Mesenchymal stem cell (in vitro differentiated cells and primary cell): ENCODE results near the gene ZNF346.
A peak's percentile ranks its signal among the peaks of the same experiment; 100 is the strongest.
"Not testable (repeated sequence)": the region's sequence is repeated elsewhere in the genome, so short reads cannot be mapped to it uniquely, and the experiment has no call there.

Experiments used
- DNase-seq: peaks from one replicate; pipeline ENCODE4 v3.0.0-alpha.2; 2013
- H2AFZ ChIP-seq: one replicate; pipeline ENCODE4 v1.6.1; 2013; ENCODE audit warnings: low read depth, mild to moderate bottlenecking, control low read depth, inconsistent platforms, low read length, moderate library complexity
- H2AK5ac ChIP-seq: 2 replicates; pipeline ENCODE4 v1.6.1; 2013; ENCODE audit warnings: low read length, moderate library complexity, mild to moderate bottlenecking, inconsistent platforms; ENCODE audit not compliant: severe bottlenecking
- H2BK120ac ChIP-seq: one replicate; pipeline ENCODE4 v1.6.1; 2013; ENCODE audit warnings: low read depth, mild to moderate bottlenecking, inconsistent platforms, low read length, moderate library complexity
- H2BK12ac ChIP-seq, 2 experiments: one replicate each; pipeline ENCODE4 v1.6.1; 2013; ENCODE audit warnings: inconsistent platforms in 2 of 2, low read length in 2 of 2, mild to moderate bottlenecking in 2 of 2, moderate library complexity in 2 of 2, control low read depth in 1 of 2
- H2BK15ac ChIP-seq: one replicate; pipeline ENCODE4 v1.6.1; 2013; ENCODE audit warnings: mild to moderate bottlenecking, low read depth, inconsistent platforms; ENCODE audit not compliant: poor library complexity, severe bottlenecking
- H2BK5ac ChIP-seq: 2 replicates; pipeline ENCODE4 v1.6.1; 2013; ENCODE audit warnings: low read depth, mild to moderate bottlenecking, low read length, control low read depth, inconsistent platforms; ENCODE audit not compliant: poor library complexity, severe bottlenecking
- H3K14ac ChIP-seq, 2 experiments: one replicate each; pipeline ENCODE4 v1.6.1; 2013; ENCODE audit warnings: inconsistent platforms in 2 of 2, low read length in 2 of 2, control low read depth in 1 of 2, mild to moderate bottlenecking in 1 of 2, moderate library complexity in 1 of 2
- H3K18ac ChIP-seq, 2 experiments: one replicate each; pipeline ENCODE4 v1.6.1; 2013; ENCODE audit warnings: inconsistent platforms in 2 of 2, low read length in 2 of 2, control low read depth in 1 of 2, low read depth in 1 of 2, mild to moderate bottlenecking in 1 of 2
- H3K23ac ChIP-seq, 2 experiments: one replicate each; pipeline ENCODE4 v1.6.1; 2013; ENCODE audit warnings: inconsistent platforms in 2 of 2, low read length in 2 of 2, mild to moderate bottlenecking in 2 of 2, moderate library complexity in 2 of 2, control low read depth in 1 of 2
- H3K27ac ChIP-seq: 2 replicates; pipeline ENCODE4 v1.5.1; 2013; ENCODE audit warnings: mild to moderate bottlenecking, moderate library complexity, low read length, control low read depth, inconsistent platforms; ENCODE audit not compliant: poor library complexity, severe bottlenecking
- H3K27me3 ChIP-seq, 2 experiments: 2 replicates each; pipeline versions ENCODE4 v1.6.1 to v1.7.0; 2013; ENCODE audit warnings: low read length in 2 of 2, mild to moderate bottlenecking in 2 of 2, moderate library complexity in 2 of 2, control low read depth in 1 of 2, inconsistent platforms in 1 of 2; ENCODE audit not compliant: control insufficient read depth in 1 of 2, insufficient read depth in 1 of 2
- H3K36me3 ChIP-seq, 2 experiments: 2 replicates each; pipeline versions ENCODE4 v1.6.1 to v1.7.0; 2013; ENCODE audit warnings: low read length in 2 of 2, control low read depth in 1 of 2, inconsistent platforms in 1 of 2, low read depth in 1 of 2, mild to moderate bottlenecking in 1 of 2; ENCODE audit not compliant: insufficient read depth in 2 of 2, control insufficient read depth in 1 of 2
- H3K4ac ChIP-seq, 2 experiments: one replicate each; pipeline ENCODE4 v1.6.1; 2013; ENCODE audit warnings: inconsistent platforms in 2 of 2, low read length in 2 of 2, mild to moderate bottlenecking in 2 of 2, moderate library complexity in 2 of 2, control low read depth in 1 of 2, low read depth in 1 of 2
- H3K4me1 ChIP-seq: 2 replicates; pipeline ENCODE4 v1.6.1; 2013; ENCODE audit warnings: low read depth, low read length, control low read depth; ENCODE audit not compliant: control insufficient read depth, insufficient read depth
- H3K4me2 ChIP-seq: 2 replicates; pipeline ENCODE4 v1.6.1; 2013; ENCODE audit warnings: low read length, mild to moderate bottlenecking, inconsistent platforms; ENCODE audit not compliant: poor library complexity, severe bottlenecking
- H3K4me3 ChIP-seq, 2 experiments: 2 replicates each; pipeline versions ENCODE4 v1.5.1 to v1.7.0; 2013; ENCODE audit warnings: low read length in 2 of 2, mild to moderate bottlenecking in 2 of 2, control low read depth in 1 of 2, low read depth in 1 of 2; ENCODE audit not compliant: insufficient read depth in 1 of 2
- H3K79me1 ChIP-seq: replicated peaks from 2 replicates; pipeline ENCODE4 v1.6.1; 2013; ENCODE audit warnings: mild to moderate bottlenecking, control low read depth, low read length, inconsistent platforms; ENCODE audit not compliant: poor library complexity, severe bottlenecking
- H3K9ac ChIP-seq: 2 replicates; pipeline ENCODE4 v1.7.0; 2013; ENCODE audit warnings: mild to moderate bottlenecking, low read length, moderate library complexity
- H3K9me3 ChIP-seq: 2 replicates; pipeline ENCODE4 v1.7.0; 2013; ENCODE audit warnings: mild to moderate bottlenecking, low read length; ENCODE audit not compliant: control insufficient read depth
- H4K8ac ChIP-seq: one replicate; pipeline ENCODE4 v1.6.1; 2013; ENCODE audit warnings: inconsistent platforms, mild to moderate bottlenecking, low read length, moderate library complexity
- H4K91ac ChIP-seq: one replicate; pipeline ENCODE4 v1.6.1; 2013; ENCODE audit warnings: mild to moderate bottlenecking, low read length, inconsistent platforms
- WGBS: methylation state at CpG from one replicate; pipeline ENCODE4 v1.1.7; 2013; ENCODE audit warnings: mixed read lengths; 5-methylcytosine and 5-hydroxymethylcytosine counted together

ZNF346 gene

DNA sequence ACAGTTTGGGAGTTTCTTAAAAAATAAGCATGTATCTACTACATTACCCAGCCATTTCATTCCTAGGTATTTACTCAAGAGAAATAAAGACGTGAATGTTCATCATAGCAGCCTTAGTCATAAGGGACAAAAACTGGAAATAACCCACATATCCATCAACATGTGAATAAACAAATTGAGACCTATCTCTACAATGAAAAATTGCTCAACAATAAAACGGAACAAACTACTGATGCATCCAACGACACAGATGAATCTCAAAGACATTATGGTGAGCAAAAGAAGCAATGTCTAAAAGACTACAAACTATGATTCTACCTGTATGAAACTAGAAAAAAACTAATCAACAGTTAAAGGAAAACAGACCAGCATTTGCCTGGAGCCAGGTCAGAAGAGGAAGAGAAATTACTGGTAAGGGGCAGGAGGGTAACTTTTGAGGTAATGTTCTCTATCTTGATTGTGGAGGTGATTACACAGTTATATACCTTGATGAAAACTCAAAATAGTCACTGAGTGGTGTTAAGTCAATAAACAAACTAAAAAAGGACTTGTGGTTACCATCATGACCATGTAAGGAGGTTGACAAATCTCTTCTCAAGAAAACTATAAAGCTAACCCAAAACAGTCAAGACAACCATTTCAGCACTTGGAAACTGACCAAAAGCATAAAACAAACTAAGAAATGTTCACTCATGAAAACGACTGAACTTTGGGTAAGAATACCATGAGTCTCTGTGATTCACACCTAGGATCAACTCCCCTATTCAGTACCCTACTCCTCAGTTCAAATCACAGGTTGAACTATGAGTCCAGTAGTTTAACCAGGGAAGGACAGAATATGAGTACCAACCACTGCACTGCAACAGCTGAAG is 26.4 kb upstream of the ZNF346 start:
- H3K18ac ChIP-seq, result no peak overlapping the region
- DNase-seq, result peak; percentile 75
- no peak overlapping the region for H4K91ac ChIP-seq
- no peak overlapping the region for H2BK15ac ChIP-seq
- no peak overlapping the region for H3K14ac ChIP-seq
- H3K9ac ChIP-seq, result no peak overlapping the region
- H3K36me3 ChIP-seq, result no peaks in the 10 kb centered on the region
- H3K4me2 ChIP-seq, result no peak overlapping the region
- H3K27ac ChIP-seq, result peak overlapping the region; percentile 25
- H3K27me3 ChIP-seq, result no peaks in the 10 kb centered on the region
- 29% methylated on average over 3 of the region's 4 CpGs for WGBS
- no peak overlapping the region for H3K4ac ChIP-seq
- H2AFZ ChIP-seq, result no peak overlapping the region
- no peaks in the 10 kb centered on the region for H3K9me3 ChIP-seq
- no peak overlapping the region for H2AK5ac ChIP-seq
- H2BK120ac ChIP-seq, result no peak overlapping the region
- H3K79me1 ChIP-seq, result no peaks in the 10 kb centered on the region
- H3K23ac ChIP-seq, result no peak overlapping the region
- peaks cover 2% of the 10 kb centered on the region for H3K4me1 ChIP-seq
- no peak overlapping the region for H2BK12ac ChIP-seq
- no peak overlapping the region for H3K4me3 ChIP-seq
- H2BK5ac ChIP-seq, result no peak overlapping the region
- H4K8ac ChIP-seq, result no peak overlapping the region

DNA sequence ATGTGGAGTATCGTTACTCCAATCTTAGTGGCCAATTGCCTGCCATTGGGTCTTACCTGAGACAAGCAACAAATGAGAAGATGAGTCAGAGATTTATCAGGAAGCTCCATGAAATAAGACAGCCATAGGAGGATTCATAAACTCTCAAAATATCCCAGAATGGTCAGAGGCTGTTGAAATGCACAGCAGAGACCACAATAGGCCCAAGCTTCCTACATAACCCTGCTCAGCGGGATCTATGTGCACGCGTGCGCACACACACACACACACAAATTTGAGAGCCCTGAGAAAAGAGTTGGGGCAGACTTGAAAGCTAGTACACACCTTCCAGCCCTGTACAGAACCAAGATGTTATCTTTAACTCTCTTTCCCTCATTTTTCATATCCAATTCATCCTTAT is 25.7 kb upstream of the ZNF346 start:
- Histone ChIP-seq H2BK120ac (no peak overlapping the region), H3K9ac (no peak overlapping the region), H3K4me3 (no peak overlapping the region), H3K27ac (peak overlapping the region; percentile 25), H3K9me3 (no peaks in the 10 kb centered on the region), H2BK5ac (no peak overlapping the region), H4K8ac (no peak overlapping the region), H3K79me1 (no peaks in the 10 kb centered on the region), H3K14ac (no peak overlapping the region), H3K4me2 (no peak overlapping the region), H3K36me3 (no peaks in the 10 kb centered on the region), H3K27me3 (no peaks in the 10 kb centered on the region), H3K4me1 (peaks cover 2% of the 10 kb centered on the region), H2AFZ (no peak overlapping the region), H2BK15ac (no peak overlapping the region), H3K18ac (no peak overlapping the region), H3K23ac (no peak overlapping the region), H3K4ac (no peak overlapping the region), H2AK5ac (no peak overlapping the region), H4K91ac (no peak overlapping the region), H2BK12ac (no peak overlapping the region)
- WGBS, result 98% methylated on average over 5 of the region's 5 CpGs
- DNase-seq, result no peak

DNA sequence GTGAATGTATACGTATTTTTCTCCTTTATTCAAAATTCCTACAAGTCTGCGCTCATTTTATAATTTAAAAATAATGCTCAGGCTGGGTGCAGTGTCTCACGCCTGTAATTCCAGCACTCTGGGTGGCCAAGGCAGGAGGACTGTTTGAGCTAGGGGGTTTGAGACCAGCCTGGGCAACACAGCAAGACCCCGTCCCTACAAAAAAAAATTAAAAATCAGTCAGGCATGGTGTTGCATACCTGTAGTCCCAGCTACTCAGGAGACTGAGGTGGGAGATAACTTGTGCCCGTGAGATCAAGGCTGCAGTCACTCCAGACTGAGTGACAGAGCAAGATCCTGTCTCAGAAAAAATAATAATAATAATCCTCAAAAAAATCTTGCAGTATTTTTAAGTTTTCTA is 23.7 kb upstream of the ZNF346 start:
- no peak overlapping the region for H3K18ac ChIP-seq
- no peak overlapping the region for H3K9ac ChIP-seq
- no peak overlapping the region for H3K14ac ChIP-seq
- no peaks in the 10 kb centered on the region for H3K36me3 ChIP-seq
- no peak for DNase-seq
- no peak overlapping the region for H3K4me2 ChIP-seq
- H4K91ac ChIP-seq, result no peak overlapping the region
- H3K4me3 ChIP-seq, result no peak overlapping the region
- H4K8ac ChIP-seq, result no peak overlapping the region
- H3K9me3 ChIP-seq, result no peaks in the 10 kb centered on the region
- 98% methylated on average over 3 of the region's 5 CpGs for WGBS
- H3K23ac ChIP-seq, result no peak overlapping the region
- no peaks in the 10 kb centered on the region for H3K79me1 ChIP-seq
- no peak overlapping the region for H3K27ac ChIP-seq
- H2AFZ ChIP-seq, result no peak overlapping the region
- H2BK120ac ChIP-seq, result no peak overlapping the region
- no peak overlapping the region for H2BK12ac ChIP-seq
- H2BK5ac ChIP-seq, result no peak overlapping the region
- H3K4me1 ChIP-seq, result peaks cover 6% of the 10 kb centered on the region
- H2AK5ac ChIP-seq, result no peak overlapping the region
- no peak overlapping the region for H2BK15ac ChIP-seq
- no peak overlapping the region for H3K4ac ChIP-seq
- no peaks in the 10 kb centered on the region for H3K27me3 ChIP-seq

DNA sequence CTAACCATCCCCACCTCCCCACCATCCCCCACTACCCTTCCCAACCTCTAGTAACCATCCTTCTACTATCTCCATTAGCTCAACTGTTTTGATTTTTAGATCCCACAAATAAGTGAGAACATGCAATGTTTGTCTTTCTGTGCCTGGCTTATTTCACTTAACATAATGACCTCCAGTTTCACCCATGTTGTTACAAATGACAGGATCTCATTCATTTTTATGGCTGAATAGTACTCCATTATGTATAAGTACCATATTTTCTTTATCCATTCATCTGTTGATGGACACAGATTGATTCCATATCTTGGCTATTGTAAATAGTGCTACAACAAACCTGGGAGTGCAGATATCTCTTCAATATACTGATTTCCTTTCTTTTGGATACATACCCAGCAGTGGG is 23.0 kb upstream of the ZNF346 start:
- not testable (repeated sequence) for H3K9me3 ChIP-seq, H3K4me1 ChIP-seq, H2BK5ac ChIP-seq, H2BK15ac ChIP-seq, DNase-seq, H3K4me3 ChIP-seq, H2AK5ac ChIP-seq, H3K79me1 ChIP-seq, H3K4me2 ChIP-seq, H2AFZ ChIP-seq, H3K27ac ChIP-seq, H2BK120ac ChIP-seq, H4K8ac ChIP-seq, H3K9ac ChIP-seq, H4K91ac ChIP-seq, H3K18ac ChIP-seq, H3K23ac ChIP-seq, H3K27me3 ChIP-seq, H3K4ac ChIP-seq, H3K36me3 ChIP-seq, H3K14ac ChIP-seq, H2BK12ac ChIP-seq
